NCI-H82 (cell line): ENCODE measurements around the gene GABRB1.
A peak's percentile ranks its signal among the peaks of the same experiment; 100 is the strongest.
"Not testable (repeated sequence)": the region's sequence is repeated elsewhere in the genome, so short reads cannot be mapped to it uniquely, and the experiment has no call there.

Experiments used
- DNase-seq: peaks from one replicate; lab custom pipeline; 2025; lab: John Stamatoyannopoulos, UW

The GABRB1 gene

DNA sequence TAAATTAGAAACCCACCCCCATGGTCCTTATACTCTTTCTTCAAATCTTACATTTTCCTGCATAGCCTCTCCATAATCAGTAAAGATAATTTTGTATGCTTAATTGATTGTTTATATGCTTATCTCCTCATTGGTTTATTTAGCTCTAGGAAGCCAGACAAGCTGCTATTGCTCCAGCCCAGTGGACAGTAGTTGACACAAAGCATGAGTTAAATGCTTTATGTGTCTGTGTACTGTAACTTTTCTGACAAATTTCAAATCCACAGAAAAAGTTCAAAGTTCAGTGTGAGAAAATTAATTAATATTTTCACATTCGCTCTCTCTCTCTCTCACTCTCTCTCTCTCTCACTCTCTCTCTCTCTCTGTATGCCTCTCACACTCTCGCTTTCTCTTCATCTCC is 181.7 kb downstream of the GABRB1 start:
- no peak for DNase-seq

GRCh38 chr4:47213539-47213938 is 182.2 kb downstream of the GABRB1 start:
- no peak for DNase-seq

DNA sequence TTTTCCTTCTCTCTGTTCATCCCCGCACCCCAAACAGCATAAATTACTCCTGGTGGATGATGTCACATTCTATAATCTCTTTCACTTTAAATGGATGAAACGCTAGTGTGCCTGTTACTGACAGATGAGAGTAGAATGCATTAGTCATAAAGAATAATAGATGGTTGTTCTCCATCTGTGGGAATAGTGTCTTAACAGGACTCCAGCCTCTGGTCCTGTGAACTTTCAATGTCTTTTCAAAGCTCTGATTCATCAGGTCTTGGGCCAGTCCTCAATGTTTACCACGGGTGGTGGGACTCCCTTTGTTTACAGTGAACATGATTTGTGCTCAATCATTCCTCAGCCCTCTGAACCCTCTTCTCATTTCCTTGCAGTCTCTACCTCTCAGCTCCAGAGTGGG is 182.6 kb downstream of the GABRB1 start:
- DNase-seq, result peak; percentile 32

DNA sequence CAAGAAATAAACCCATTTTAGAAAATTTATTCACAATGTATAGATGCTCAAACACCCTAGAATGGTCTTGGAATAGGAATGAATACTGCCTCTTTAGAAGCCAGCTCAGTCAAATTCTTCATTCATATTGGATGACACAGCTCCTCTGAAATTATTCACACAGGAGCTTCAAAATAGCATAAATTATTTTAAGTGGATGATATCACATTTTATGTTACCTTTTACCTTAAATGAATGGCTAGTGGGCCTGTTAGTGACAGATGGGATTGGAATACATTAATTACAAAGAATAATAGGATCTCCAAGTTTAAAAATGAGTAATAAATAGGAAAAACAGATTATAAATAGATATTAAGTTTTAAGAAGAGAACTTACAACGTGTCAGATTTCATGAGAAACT is 184.4 kb downstream of the GABRB1 start:
- DNase-seq, result no peak

DNA sequence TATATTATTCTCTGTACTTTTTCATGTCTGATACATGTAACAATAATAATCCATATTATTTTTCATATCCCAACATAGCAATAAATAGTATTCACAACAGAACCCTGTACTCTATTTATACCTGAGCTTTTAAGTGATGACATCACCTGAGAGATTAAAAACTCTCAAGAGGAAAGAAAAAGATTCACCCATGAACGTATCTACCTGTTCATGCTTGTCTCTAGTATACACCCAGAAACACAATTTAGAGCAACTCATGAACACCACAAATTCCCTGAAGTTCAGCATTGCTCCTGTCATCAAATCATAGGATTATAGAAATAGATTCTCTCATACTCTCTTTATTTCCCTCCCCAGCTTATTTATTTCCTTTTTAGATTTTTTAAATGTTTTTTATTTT is 185.9 kb downstream of the GABRB1 start:
- DNase-seq, result no peak

DNA sequence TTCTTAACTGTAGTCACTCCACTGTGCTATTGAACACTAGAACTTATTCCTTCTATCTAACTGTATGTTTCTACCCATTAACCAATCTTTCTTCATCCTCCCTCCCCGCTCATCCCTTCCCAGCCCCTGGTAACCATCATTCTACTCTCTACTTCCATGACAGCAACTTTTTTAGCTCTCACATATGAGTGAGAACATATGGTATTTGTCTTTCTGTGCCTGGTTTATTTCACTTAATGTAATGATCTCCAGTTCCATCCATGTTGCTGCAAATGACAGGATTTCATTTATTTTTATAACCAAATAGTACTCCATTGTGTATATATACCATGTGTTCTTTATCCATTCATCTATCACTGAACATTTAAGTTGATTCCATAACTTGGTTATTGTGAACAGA is 186.5 kb downstream of the GABRB1 start:
- no peak for DNase-seq

GRCh38 chr4:47218631-47219030 is 187.3 kb downstream of the GABRB1 start:
- DNase-seq, result no peak

GRCh38 chr4:47219586-47219985 is 188.2 kb downstream of the GABRB1 start:
- no peak for DNase-seq

GRCh38 chr4:47221721-47222120 is 190.4 kb downstream of the GABRB1 start:
- DNase-seq, result no peak

- DNase-seq, result no peak
Observed at GRCh38 chr4:47222276-47222675, 190.9 kb downstream of the GABRB1 start.

- no peak for DNase-seq
Observed at GRCh38 chr4:47224361-47224760, 193.0 kb downstream of the GABRB1 start.

- DNase-seq, result no peak
Observed at GRCh38 chr4:47235721-47236120, 204.4 kb downstream of the GABRB1 start.

GRCh38 chr4:47238667-47239066 is 207.3 kb downstream of the GABRB1 start:
- DNase-seq, result no peak

GRCh38 chr4:47239649-47240048 is 208.3 kb downstream of the GABRB1 start:
- no peak for DNase-seq

DNA sequence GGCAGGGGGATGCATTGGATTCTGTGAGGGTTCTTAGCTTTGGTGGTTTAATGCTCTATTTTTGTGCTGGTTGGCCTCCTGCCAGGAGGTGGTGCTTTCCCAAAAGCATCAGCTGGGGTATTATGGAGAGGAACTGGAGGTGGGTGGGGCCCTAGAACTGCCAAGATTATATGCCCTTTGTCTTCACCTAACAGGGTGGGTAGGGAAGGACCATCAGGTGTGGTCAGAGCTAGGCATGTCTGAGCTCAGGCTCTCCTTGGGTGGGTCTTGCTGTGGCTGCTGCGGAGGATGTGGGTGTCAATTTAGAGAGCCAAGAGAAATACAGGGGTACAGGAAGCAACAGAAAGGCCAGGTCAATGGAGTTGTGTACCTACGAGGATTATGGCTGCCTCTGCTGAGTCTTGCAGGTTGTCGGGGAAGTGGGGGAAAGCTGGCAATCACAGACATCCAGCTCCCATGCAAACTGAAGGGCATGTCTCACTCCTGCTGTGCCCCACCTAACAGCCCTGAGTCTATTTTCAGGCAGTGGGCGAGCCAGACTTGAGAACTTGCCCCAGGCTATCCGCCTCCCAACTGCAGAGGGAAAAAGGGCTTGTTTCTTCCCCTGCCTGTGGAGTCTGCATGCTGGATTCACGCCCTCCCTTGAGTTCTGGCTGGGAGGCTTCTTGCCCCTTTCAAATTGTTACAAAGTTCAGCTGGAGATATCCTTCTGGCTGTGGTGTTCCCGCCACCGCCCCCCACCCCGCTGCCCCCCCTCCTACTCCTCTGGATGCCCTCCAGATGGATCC is 220.2 kb downstream of the GABRB1 start:
- DNase-seq, result no peak

GRCh38 chr4:47263721-47264120 is 232.4 kb downstream of the GABRB1 start:
- no peak for DNase-seq

GRCh38 chr4:47270201-47270888 is 239.0 kb downstream of the GABRB1 start:
- DNase-seq, result no peak

- no peak for DNase-seq
Observed at GRCh38 chr4:47271291-47271690, 239.9 kb downstream of the GABRB1 start.

- DNase-seq, result no peak
Observed at GRCh38 chr4:47274901-47275300, 243.5 kb downstream of the GABRB1 start.

GRCh38 chr4:47275595-47275994 is 244.2 kb downstream of the GABRB1 start:
- DNase-seq, result no peak

GRCh38 chr4:47278631-47279030 is 247.3 kb downstream of the GABRB1 start:
- no peak for DNase-seq

DNA sequence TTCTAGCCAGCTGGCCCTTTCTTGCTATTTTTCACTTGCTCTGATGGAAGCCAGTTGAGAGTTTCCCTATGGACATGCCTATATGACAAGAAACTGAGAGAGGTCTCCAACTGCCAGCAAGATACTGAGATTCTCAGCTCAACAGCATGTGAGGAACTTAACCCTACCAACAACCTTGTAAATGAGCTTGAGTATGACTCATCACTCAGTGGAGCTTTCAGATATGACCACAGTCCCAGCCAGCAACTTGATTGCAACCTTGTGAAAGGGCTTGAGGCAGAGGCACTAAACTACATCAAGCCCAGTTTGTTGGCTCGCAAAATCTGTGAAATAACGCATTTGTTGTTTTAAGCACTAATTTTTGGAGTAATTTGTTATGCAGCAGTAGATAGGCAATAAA is 256.4 kb downstream of the GABRB1 start:
- DNase-seq, result no peak

GRCh38 chr4:47289805-47290204 is 258.4 kb downstream of the GABRB1 start:
- no peak for DNase-seq

- DNase-seq, result not testable (repeated sequence)
Observed at GRCh38 chr4:47290873-47291272, 259.5 kb downstream of the GABRB1 start.
